Fibroblast of skin of scalp (primary cell): Measurements from ENCODE around the gene TOMM40.

Source experiments
- DNase-seq: peaks from one replicate; pipeline ENCODE4 v3.0.0-alpha.2; 2013

Gene TOMM40

GRCh38 chr19:44931541-44931940 lies 40.5 kb downstream of the TOMM40 start:
- no peak for DNase-seq

- no peak for DNase-seq
Observed at GRCh38 chr19:44939668-44940067, 48.6 kb downstream of the TOMM40 start.

GRCh38 chr19:44942067-44942571 lies 51.1 kb downstream of the TOMM40 start, which contains the start of gene APOC4:
APOC4 (plus strand) TSS chr19:44942237; CDS start chr19:44942278, 41 bp downstream.
- no peak for DNase-seq

- DNase-seq, result no peak
Observed at GRCh38 chr19:44943801-44944249, 52.8 kb downstream of the TOMM40 start.

- DNase-seq, result no peak
Observed at GRCh38 chr19:44947041-44947581, 56.1 kb downstream of the TOMM40 start.

- DNase-seq, result no peak
Observed at GRCh38 chr19:44948237-44948636, 57.2 kb downstream of the TOMM40 start.

- peak; percentile 33 for DNase-seq
Observed at GRCh38 chr19:44948763-44949374, 57.8 kb downstream of the TOMM40 start.

- DNase-seq, result no peak
Observed at GRCh38 chr19:44949550-44949949, 58.5 kb downstream of the TOMM40 start.

- peak; percentile 83 for DNase-seq
Observed at GRCh38 chr19:44951179-44952159, 60.4 kb downstream of the TOMM40 start.
